GM12872 (cell line): Measurements from ENCODE around the gene HSPBP1.

Experiments used
- CTCF ChIP-seq: IDR thresholded peaks from 3 replicates; pipeline ENCODE4 v1.5.1; 2011; ENCODE audit warnings: low read depth, mild to moderate bottlenecking, low read length, moderate library complexity; ENCODE audit not compliant: insufficient read depth

HSPBP1 gene

GRCh38 chr19:55316646-55317045, 36.7 kb upstream of the HSPBP1 start:
- no peak for TF ChIP-seq CTCF

- no peak for TF ChIP-seq CTCF
Measured at GRCh38 chr19:55315956-55316525, 36.1 kb upstream of the HSPBP1 start.

GRCh38 chr19:55314396-55314795, 34.5 kb upstream of the HSPBP1 start:
- TF ChIP-seq CTCF: no peak

GRCh38 chr19:55312621-55313512, 33.0 kb upstream of the HSPBP1 start:
- no peak for TF ChIP-seq CTCF

- TF ChIP-seq CTCF: no peak
Measured at GRCh38 chr19:55311797-55312196, 31.9 kb upstream of the HSPBP1 start.

GRCh38 chr19:55311397-55311796, 31.5 kb upstream of the HSPBP1 start:
- no peak for TF ChIP-seq CTCF

GRCh38 chr19:55310498-55310897, 30.6 kb upstream of the HSPBP1 start:
- TF ChIP-seq CTCF: no peak
